GM18519 (cell line): Measurements from ENCODE around the gene CLDN1.
"Not testable (repeated sequence)": the region's sequence is repeated elsewhere in the genome, so short reads cannot be mapped to it uniquely, and the experiment has no call there.

Experiments
- ATAC-seq: cut with Tn5 transposase; IDR thresholded peaks from one replicate; pipeline ENCODE4 v1.9.1; 2021; ENCODE audit warnings: mild to moderate bottlenecking, moderate library complexity; ENCODE audit not compliant: unreplicated experiment, low FRiP score

The CLDN1 gene

DNA sequence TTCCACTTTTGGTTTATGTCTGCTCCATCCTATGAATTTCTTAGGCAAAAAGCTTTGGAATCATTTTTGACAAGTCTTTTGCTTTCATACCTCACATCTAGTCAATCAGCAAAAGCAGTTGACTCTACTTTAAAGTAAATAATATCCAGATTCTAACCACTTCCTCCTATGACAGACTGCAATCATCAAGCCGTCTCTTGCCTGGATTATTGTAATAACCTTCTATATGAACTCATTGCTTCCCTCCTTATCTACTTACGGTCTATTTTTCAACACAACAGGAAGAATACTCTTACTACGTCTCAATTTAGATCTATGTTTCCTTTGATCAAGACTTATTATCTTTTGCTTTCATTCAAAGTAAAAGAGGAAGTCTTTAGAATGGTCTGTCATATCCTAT, 20.7 kb downstream of the CLDN1 start:
- ATAC-seq = no peak

DNA sequence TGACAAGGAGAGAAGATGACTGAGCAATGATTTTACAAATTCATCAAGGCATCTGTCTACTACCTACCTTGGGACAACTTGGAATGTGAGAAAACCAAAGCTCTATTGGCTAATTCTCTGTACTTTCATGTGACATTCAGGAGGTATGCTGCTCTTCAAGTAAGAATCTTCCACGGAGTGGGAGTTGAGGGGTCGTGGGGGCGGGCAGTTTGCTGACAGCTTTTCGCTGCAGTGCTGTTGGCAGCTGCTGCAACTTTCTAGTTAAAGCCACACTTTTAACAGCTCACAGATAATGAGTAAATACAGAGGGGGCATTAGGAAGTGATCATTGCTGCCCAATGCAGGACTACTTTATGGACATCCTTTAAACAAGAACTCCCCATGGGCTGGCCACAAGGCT, 22.3 kb downstream of the CLDN1 start:
- ATAC-seq = no peak

DNA sequence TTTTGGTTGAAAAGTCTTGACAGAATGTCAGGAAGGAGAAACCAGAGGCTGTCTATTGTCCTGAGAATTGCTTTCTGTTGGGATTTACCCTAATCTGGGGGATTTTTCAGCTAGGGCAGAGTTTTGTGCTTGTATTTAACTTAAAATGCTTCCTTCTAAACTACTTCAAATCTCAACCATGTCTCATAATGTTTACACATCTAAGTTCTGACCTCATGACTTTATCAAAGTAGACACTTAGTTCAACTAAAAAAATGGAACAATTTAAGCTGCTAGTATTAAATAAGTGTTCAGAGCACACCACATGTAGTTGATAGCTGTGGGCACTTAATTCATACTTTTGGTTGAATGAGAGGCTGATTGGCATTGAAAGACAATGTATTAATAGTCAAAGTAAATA, 28.2 kb downstream of the CLDN1 start:
- no peak for ATAC-seq

DNA sequence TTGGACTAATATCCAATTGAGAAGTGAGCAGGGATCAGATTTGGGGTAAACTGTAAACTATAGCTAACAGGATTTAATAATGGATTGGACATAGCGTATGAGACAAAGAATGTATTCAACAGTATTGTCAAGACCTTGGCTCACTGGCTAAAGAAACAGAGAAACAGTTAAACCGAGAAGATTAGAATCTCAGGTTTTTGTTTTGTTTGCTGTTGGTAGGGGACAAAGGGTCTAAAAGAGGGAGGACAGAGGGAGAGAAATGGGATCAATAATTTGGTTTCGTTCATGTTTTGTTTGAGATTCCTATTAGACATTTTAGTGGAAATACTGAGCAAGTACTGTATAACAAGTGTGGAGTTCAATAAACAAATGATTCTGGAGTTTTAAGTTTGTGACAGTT, 28.6 kb downstream of the CLDN1 start:
- ATAC-seq = no peak

DNA sequence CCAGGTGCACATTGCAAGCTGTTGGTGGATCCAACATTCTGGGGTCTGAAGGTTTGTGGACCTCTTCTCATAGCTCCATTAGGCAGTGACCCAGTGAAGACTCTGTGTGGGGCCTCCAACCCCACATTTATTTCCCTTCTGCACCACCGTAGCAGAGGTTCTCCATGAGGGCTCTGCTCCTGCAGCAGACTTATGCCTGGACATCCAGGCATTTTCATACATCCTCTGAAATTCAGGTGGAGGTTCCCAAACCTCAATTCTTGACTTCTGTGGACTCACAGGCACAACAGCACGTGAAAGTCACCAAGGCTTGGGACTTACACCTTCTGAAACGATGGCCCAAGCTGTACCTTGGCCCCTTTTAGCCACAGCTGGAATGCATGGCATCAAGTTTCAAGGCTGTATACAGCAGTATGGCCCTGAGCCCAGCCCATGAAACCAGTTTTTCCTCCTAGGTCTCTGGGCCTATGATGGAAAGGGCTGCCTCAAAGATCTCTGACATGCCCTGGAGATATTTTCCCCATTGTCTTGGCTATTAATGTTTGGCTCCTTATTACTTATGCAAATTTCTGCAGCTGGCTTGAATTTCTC, 30.2 kb downstream of the CLDN1 start:
- no peak for ATAC-seq

GRCh38 chr3:190289989-190290388, 32.3 kb downstream of the CLDN1 start:
- ATAC-seq = no peak

- no peak for ATAC-seq
Measured at GRCh38 chr3:190288836-190289235, 33.4 kb downstream of the CLDN1 start.

DNA sequence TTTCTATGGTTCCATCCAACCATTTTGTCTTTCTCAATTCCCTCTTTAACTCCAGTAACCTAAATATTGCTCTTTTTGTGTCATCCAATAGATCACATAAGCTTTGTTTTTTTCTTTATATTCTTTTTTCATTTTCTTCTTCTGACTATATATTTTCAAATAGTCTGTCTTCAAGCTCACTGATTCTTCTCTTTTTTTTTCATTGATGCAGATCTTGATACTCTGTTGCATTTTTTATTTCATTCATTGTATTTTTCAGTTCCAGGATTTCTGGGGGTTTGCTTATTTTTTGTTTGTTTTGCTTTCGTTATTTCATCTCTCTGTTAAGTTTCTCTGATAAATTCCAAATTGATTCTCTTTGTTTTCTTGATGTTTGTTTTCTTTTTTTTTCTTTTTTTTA, 36.2 kb downstream of the CLDN1 start:
- no peak for ATAC-seq

DNA sequence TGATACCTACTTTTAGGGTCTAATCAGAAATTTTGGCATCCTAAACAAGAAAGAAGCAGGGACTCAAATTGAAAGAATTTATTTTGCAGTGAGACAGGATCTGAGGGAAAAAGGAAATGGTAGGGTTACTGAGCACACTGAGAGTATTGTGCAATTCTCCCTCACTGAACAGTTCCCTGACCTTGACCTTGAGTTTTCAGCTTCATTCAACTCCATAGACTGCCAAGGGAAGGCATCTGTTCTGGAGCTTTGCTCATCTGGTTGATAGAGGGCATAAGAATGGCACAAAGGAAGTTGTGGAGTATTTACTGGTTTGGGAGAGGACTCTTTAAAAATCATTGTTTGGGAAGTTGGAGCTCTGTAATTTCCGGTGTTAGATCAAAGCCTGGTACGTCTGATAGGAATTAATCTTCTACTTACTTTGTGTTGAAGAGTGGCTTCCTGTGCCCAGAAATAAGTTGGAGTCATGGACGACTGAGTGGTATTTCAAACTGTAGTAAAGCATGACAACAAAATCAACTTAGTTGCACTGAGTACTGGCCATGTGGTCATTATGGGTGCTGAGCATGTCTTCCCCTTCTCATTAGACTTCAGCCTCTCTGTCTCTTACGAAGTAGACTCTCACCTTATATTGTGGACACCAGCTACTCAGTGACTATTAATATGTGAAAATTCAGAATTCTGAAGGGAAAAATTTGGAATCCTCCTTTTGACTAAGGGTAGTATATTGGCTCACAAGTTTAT, 40.8 kb downstream of the CLDN1 start:
- ATAC-seq = no peak

DNA sequence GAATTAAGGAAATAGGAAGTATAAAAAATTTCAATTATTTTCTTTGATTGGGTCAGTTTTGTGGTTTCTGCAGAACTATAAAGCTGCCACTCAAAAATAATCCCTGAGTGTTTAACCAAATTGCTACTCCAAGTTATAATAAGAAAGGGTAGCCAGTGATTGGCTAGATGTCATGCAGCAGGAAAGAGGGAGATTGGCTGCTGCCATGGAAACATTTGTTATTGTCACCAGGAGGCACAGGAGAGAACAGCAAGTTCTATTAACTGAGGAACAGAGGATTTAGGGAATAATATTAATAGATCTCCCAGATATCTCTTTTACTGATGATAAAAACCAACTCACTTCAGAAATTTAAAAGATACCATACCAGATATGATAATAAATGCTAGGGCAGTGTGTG, 42.6 kb downstream of the CLDN1 start:
- no peak for ATAC-seq

GRCh38 chr3:190272747-190273146, 49.5 kb downstream of the CLDN1 start:
- no peak for ATAC-seq

- ATAC-seq = no peak
Measured at GRCh38 chr3:190269101-190269500, 53.1 kb downstream of the CLDN1 start.

GRCh38 chr3:190267464-190267863, 54.8 kb downstream of the CLDN1 start:
- ATAC-seq = not testable (repeated sequence)

DNA sequence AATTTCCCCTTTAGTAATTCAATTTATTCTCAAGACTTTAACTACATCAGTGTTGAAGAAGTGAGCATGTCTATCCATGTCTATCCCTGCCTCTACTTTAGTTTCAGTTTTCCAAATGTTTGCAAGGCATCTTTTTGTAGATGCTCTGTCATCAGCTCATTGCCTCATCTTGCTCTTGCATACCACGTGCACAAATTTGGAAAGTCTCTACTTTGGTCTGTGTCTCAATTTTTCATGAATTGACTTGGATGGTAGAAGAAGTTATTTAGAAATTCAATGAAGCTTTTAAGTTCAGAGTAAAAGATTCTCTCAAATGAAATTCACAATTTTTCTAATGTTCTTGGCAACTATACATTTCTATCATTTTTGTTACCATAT, 55.3 kb downstream of the CLDN1 start:
- no peak for ATAC-seq

DNA sequence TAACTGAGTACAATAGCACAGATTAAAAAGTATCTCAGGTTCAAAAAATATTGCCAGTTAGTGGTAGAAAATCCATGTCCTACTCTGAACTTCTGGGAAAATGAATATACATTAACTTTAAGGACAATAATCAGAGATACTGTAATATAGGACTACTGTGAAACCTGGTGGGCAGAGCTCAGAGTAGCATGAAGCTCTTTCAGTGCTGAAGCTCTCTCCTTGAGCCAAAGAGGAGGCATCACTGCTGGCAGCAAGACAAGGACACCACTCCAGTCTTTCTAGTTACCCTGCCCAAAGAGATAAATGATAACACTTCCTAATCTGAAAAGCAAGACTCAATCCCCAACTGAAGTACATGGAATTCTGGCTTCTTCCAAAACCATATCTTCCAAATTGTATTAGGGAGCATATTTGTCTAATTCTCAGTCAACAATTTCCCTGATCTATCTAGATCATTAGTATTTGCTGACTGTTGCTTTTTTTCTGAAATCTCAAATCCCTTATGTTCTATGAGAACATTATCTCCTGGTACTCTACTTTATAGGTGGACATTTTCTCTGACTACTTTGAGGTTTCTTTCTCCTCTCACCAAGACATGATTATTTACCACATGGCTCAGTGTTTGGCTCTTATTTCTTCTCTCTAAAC, 55.9 kb downstream of the CLDN1 start:
- ATAC-seq = no peak

DNA sequence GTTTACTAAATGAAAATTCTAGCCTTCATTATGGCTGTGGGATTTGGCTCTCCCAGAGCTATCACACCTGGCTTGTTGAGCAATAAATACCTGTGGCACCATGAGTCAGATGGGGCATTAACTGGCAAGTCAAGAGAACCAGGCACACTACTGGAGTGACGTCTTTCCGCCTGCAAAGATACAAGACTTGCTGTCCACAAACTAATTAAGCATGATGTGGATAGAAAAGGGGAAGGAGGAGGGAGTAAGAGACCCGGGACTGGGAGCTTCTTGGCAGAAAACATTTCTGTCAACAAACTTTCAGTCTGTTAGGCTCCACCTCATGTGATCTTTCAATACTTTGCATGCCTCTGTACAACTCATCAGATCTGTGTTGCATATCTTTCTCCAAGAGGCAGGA, 56.5 kb downstream of the CLDN1 start:
- ATAC-seq = no peak

DNA sequence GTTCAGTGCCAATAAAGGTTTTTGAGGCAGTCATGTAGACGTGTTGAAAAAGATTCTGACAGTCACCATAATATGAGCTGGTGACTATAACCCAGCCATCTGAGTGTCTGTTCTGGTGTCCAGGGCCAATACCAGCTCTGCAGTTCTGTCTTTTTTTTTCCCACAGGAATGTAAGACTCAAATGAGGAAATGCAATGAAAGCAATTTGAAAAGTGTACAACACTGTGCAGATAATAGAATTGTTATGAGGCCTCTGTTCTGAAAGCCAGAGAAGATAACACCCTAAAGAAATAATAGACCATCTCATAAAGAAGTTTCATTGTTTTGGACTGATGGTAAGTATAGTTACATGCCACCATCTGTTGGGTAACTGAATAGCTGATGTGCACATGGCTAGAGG, 57.1 kb downstream of the CLDN1 start:
- ATAC-seq = no peak

GRCh38 chr3:190261740-190262139, 60.5 kb downstream of the CLDN1 start:
- no peak for ATAC-seq

DNA sequence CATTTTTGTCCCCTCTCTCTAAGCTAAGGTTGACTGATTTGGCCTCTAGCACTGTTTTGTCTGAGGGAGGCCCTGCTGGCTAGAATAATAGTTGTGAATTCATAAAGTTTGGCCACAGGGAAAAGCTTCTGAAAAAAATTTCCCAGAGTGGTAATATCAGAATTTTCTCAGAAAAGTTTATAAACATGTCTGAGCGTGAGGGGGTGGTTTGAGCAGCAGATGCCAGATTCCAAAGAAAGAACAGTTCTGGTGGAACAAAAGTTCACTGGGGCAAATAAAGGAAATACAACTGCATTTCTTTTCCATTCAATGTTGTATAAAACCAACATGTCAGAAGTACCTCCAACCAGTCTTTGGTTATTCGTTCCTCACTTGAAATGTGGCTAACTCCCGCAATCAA, 61.2 kb downstream of the CLDN1 start:
- ATAC-seq = no peak

DNA sequence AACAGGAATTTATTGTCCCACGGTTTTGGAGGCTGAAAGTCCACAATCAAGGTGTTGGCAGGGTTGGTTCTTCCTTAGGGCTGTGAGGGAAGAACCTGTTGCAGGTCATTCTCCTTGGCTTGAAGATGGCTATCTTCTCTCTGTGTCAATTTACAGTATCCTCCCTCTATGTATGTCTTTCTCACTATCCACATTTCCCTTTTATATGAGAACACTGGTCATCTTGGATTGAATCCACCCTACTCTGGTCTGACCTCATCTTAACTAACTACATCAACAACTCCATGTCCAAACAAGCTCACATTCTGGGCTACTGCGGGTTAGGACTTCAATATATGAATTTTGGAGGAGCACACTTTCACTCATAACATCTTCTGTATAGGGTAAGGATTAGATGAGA, 61.9 kb downstream of the CLDN1 start:
- no peak for ATAC-seq

- no peak for ATAC-seq
Measured at GRCh38 chr3:190258634-190259033, 63.6 kb downstream of the CLDN1 start.
